ENCODE results near the gene GPR160.
"Not testable (repeated sequence)": the region's sequence is repeated elsewhere in the genome, so short reads cannot be mapped to it uniquely, and the experiment has no call there.

GPR160 gene

GRCh38 chr3:170076715-170077238 lies 39.0 kb downstream of the GPR160 start:
- DNase-seq, result no peak

- DNase-seq, result no peak
Measured at GRCh38 chr3:170077361-170077760, 39.6 kb downstream of the GPR160 start.

GRCh38 chr3:170078620-170079281 lies 41.0 kb downstream of the GPR160 start:
- DNase-seq, result no peak

GRCh38 chr3:170079536-170080165 lies 41.9 kb downstream of the GPR160 start:
- no peak for DNase-seq

DNA sequence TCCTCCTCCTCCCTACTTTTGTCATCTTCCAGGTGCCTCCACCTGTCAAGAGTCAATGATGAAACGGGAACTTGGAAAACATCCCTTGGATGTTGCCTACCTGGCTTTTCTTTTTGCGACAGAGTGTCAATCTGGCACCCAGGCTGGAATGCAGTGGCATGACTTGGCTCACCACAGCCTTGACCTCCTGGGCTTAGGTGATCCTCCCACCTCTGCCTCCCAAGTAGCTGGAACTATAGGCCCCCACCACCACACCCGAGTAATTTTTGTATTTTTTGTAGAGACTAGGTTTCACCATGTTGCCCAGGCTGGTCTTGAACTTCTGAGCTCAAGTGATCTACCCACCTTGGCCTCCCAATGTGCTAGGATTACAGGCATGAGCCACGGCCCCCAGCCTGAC lies 42.8 kb downstream of the GPR160 start:
- DNase-seq, result no peak

DNA sequence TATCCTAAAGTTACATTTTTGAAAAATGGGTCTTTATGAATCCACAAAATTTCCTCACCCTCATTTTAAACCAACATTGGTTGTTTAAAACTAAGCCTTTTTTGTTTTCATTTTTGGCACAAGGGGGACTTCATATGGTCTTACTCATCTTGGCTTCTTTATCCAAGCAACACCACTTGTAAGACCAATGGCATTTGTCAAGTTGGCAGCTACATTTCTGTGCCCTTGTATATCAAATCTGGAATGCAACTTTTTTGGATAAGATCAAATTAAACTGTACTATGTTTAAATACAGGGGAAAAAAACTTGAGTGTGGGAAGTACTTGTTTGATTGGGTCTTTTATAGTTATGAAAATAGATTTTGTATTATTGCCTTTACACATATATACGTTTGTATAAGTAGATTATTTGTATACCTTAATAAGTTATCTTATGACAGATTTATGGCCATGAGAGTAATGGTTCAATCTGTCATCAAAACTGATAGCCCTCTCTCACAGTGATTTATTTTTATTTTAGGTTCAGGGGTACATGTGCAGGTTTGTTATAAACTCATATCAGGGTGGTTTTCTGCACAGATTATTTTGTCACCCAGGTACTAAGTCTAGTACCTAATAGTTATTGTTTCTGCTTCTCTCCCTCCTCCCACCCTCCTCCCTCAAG lies 43.4 kb downstream of the GPR160 start:
- DNase-seq, result no peak

- DNase-seq, result no peak
Measured at GRCh38 chr3:170083343-170083742, 45.5 kb downstream of the GPR160 start.

DNA sequence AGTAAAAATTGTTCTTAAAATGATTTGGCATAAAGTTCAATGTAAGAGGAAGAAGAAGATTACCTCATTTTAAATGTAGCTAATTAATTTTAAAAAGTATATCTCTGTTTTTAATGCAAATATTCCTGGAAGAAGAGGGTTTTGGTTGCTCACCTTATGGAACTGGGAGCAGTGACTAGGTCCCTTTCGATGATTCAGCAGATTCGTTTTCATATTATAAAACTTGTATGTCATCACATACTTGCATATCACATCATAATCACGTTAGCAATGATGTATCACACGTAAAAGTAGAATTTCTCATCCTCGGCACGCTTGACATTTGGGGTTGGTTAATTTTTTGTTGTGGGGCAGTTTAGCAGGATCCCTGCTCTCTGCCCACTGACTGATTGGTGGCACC lies 47.6 kb downstream of the GPR160 start:
- DNase-seq, result no peak

- no peak for DNase-seq
Measured at GRCh38 chr3:170089862-170090600, 52.2 kb downstream of the GPR160 start.

DNA sequence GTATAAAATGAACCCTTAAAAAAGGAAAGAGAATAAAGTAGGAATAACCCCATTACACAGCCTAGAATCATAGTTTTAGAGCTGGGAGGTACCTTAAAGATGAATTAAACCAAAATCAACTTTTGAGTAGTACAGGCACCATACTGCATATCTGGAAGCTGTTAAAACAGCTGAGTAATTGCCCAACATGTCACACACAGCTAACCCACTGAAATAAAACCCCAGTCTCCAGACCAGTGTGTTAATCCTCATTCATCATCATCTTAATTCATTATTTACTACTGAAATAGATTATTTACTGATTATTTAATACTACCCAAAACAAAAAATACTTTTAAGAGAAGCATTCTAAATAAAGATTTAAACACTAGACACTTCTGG lies 52.8 kb downstream of the GPR160 start:
- no peak for DNase-seq

- no peak for DNase-seq
Measured at GRCh38 chr3:170092907-170093306, 55.1 kb downstream of the GPR160 start.

- DNase-seq, result no peak
Measured at GRCh38 chr3:170095771-170096170, 58.0 kb downstream of the GPR160 start.

GRCh38 chr3:170096342-170096741 lies 58.5 kb downstream of the GPR160 start:
- DNase-seq, result no peak

GRCh38 chr3:170098753-170099152 lies 61.0 kb downstream of the GPR160 start:
- DNase-seq, result no peak

- no peak for DNase-seq
Measured at GRCh38 chr3:170100944-170101343, 63.1 kb downstream of the GPR160 start.

- DNase-seq, result no peak
Measured at GRCh38 chr3:170102431-170102830, 64.6 kb downstream of the GPR160 start.

DNA sequence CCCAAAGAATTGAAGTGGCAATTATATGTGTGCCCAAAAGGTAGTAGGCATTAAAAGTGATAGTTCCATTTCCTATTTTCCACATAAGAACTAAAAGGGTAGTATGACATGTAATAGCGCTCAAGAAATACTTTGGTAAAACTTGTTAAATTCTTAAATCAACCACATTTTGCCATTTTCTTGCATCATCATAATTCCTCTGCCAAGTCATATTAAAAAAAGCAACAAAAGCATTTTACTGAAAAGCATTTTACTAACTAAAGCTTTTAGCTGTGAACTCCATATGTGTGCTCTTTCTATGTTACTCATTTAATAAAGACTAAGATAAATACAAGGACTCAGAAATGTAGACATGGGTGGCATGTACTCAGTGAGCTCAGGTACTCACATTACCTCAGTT lies 70.1 kb downstream of the GPR160 start:
- DNase-seq, result no peak

DNA sequence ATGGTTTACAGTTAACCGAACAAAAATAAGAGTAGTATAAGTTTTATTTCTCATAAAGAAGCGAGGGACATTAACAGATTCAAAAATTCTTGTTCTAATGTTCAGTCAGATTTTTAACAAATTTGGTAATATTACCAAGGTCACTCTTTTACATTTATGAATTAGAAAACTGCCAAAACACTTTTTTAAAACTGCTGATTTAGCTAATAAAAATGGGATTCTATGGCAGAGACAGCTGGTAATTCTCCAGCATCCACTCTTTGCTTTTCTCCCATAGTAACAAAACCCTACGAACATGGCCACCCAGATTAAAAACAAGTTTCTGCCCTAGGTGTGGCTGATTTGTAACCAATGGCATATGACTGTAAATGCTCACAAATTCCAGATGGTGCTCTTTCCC lies 71.2 kb downstream of the GPR160 start:
- no peak for DNase-seq

DNA sequence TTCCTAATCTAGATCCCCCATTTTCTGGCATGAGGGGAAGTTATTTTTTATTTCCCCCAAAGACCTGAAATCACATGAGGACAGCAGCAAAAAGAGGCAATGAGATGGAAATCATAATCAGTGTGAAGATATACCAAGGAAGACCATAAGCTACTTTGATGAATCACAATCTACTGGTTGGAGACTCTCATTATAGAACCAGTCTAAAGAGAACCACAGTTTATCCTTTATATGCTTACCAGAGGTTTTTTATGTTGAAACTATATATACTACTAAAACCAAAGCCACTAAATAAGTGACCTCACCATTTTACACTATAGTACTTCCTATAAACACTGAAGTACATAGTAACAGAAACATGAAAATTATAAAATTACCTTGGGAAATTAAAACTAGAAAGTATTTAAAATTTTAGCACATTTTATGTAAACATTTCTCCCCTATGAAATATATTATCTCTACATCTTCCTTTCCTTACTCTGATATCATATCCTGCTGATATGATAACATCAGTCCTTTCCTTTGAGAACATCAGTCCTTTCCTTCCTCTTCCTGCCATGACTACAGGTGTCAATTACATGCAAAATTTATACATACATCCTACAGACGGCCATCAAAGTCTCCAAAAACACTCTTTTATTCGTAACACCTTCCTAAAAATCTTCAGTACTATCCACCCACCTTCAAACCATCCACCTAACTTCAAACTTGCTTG lies 71.9 kb downstream of the GPR160 start:
- DNase-seq, result no peak

- no peak for DNase-seq
Measured at GRCh38 chr3:170111147-170111771, 73.5 kb downstream of the GPR160 start.

GRCh38 chr3:170114165-170114564 lies 76.4 kb downstream of the GPR160 start:
- DNase-seq, result not testable (repeated sequence)

GRCh38 chr3:170117134-170117533 lies 79.3 kb downstream of the GPR160 start:
- DNase-seq, result no peak

Data from NCI-H524 treated with DMSO at 0.1 percent for 48 hours (cell line).